ENCODE results near the gene ABTB2.

ABTB2 gene

GRCh38 chr11:34266090-34266912 is 91.5 kb downstream of the ABTB2 start:
- peak; percentile 96 for DNase-seq (ENCODE audit: extremely low read depth, low read depth)
- TF ChIP-seq CTCF (IDR thresholded peaks at IDR 0.05; ENCODE audit: low read depth, low read length, missing control alignments): no peak
- H3K4me3 ChIP-seq (replicated peaks; ENCODE audit: low read depth, low read length): no peak overlapping the region

DNA sequence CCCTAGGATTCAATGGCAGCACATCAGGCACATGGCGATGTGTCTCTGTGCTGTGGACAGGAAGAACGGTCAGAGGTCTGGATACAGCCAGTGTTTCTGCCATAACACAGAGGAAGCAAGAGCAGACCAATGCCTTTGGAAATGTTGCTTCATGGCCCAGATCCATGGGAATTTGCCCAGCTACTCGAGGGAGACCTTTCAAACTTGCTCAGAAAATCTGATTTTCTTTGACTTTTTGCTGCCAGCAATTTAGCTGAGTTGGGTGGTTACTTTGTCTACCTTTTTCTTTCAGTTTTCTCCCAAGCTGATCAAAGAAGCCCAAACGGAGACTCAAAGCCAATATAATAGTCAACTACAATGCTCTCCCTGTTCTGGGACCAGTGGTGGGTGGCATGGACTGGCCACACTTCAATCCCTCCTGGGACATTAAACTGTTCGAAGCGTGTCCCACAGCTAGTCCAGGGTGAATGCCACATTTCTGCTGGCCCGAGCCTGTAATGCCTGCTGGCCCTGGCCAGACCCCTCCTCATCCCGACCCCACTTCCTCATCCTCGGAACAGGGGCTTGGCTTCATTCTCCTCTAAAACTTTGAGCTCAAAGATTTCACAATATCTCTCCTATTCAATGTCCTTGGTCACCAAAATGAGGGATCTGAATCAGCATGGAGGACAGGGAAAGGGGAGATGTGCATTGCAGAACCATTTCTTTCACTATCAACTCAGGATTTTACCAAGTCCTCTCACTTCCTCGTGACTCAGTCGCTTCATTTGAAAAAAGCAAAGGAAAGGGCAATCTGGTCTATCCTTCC is 93.3 kb downstream of the ABTB2 start:
- no peak for DNase-seq (ENCODE audit: extremely low read depth, low read depth)
- no peak for TF ChIP-seq CTCF (IDR thresholded peaks at IDR 0.05; ENCODE audit: low read depth, low read length, missing control alignments)
- no peak overlapping the region for H3K4me3 ChIP-seq (replicated peaks; ENCODE audit: low read depth, low read length)

DNA sequence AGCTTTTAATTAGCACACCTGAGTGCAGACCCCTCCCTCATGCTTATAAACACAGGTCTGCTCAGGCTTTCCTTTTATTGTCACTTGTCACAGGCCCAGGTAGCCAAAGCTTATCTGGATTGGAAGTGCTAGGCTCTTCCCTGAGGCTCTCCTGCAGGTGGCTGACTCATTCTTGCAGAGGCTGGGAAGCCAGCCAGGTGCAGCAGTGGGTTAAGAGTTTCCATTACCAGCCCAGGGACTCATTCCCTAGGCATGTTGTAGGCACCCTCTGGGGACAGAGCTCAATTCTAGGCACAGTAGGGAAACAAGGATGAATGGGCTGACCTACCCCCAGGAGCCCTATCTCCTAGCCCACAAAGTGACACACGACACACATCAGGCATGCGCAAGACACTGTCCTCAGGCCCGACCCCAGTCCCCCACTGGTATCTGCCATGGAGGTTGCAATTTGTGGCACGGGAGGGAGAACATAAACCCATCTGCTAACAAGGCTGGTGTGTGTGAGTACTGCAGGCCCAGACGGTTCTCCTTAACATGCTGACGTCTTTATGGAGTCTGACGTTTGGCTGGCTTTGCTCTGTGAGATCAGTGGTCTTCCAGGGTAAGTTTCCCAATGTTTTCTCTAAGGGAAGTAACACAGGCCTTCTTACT is 94.2 kb downstream of the ABTB2 start:
- no peak overlapping the region for H3K4me3 ChIP-seq (replicated peaks; ENCODE audit: low read depth, low read length)
- TF ChIP-seq CTCF (IDR thresholded peaks at IDR 0.05; ENCODE audit: low read depth, low read length, missing control alignments): no peak
- peak; percentile 27 for DNase-seq (ENCODE audit: extremely low read depth, low read depth)

GRCh38 chr11:34262531-34263081 is 95.2 kb downstream of the ABTB2 start:
- no peak overlapping the region for H3K4me3 ChIP-seq (replicated peaks; ENCODE audit: low read depth, low read length)
- DNase-seq (ENCODE audit: extremely low read depth, low read depth): no peak
- TF ChIP-seq CTCF (IDR thresholded peaks at IDR 0.05; ENCODE audit: low read depth, low read length, missing control alignments): no peak

- TF ChIP-seq CTCF (IDR thresholded peaks at IDR 0.05; ENCODE audit: low read depth, low read length, missing control alignments): no peak
- no peak overlapping the region for H3K4me3 ChIP-seq (replicated peaks; ENCODE audit: low read depth, low read length)
- DNase-seq (ENCODE audit: extremely low read depth, low read depth): no peak
Observed at GRCh38 chr11:34261820-34262219, 96.0 kb downstream of the ABTB2 start.

- no peak for TF ChIP-seq CTCF (IDR thresholded peaks at IDR 0.05; ENCODE audit: low read depth, low read length, missing control alignments)
- H3K4me3 ChIP-seq (replicated peaks; ENCODE audit: low read depth, low read length): no peak overlapping the region
- no peak for DNase-seq (ENCODE audit: extremely low read depth, low read depth)
Observed at GRCh38 chr11:34261095-34261494, 96.7 kb downstream of the ABTB2 start.

All from HFF-Myc (cell line).